GM12891 (cell line): ENCODE data around the gene CCDC54.

Source experiments
- POLR2A ChIP-seq: IDR thresholded peaks from 2 replicates; pipeline ENCODE4 v1.6.1; 2011; ENCODE audit warnings: low read depth, low read length, control low read depth
- POLR2AphosphoS5 ChIP-seq: IDR thresholded peaks from 2 replicates; pipeline ENCODE4 v1.6.1; 2011; ENCODE audit warnings: low read depth, low read length, control low read depth
- SPI1 ChIP-seq: IDR thresholded peaks from 2 replicates; pipeline ENCODE4 v1.6.1; 2011; ENCODE audit warnings: low read depth, low read length, control low read depth
- TAF1 ChIP-seq: IDR thresholded peaks from 2 replicates; pipeline ENCODE4 v1.6.1; 2011; ENCODE audit warnings: low read depth, low read length, control low read depth

GRCh38 chr3:107366766-107367165, 10.5 kb upstream of the CCDC54 start:
- TF ChIP-seq POLR2AphosphoS5 (no peak), POLR2A (no peak), TAF1 (no peak), SPI1 (no peak)
